RPMI8226 (cell line): ENCODE results near the gene MOV10L1.
A peak's percentile ranks its signal among the peaks of the same experiment; 100 is the strongest.
"Not testable (repeated sequence)": the region's sequence is repeated elsewhere in the genome, so short reads cannot be mapped to it uniquely, and the experiment has no call there.

Source experiments
- DNase-seq: peaks from one replicate; pipeline ENCODE4 v3.0.0-alpha.2; 2015

MOV10L1 gene

DNA sequence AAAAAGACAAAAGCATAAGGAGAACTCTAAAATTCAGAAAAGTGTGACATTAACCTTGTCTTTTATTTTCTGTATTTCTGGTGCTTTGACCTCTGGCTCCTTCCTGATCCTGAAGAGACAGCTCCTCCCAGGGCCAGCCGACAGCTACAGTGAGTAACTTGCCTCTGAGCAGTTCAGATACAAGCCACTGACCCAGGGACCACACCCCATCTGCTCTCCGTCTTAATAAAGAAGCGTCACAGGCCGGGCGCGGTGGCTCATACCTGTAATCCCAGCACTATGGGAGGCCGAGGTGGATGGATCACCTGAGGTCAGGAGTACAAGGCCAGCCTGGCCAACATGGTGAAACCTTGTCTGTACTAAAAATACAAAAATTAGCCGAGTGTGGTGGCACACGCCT lies 11.0 kb upstream of the MOV10L1 start:
- no peak for DNase-seq

DNA sequence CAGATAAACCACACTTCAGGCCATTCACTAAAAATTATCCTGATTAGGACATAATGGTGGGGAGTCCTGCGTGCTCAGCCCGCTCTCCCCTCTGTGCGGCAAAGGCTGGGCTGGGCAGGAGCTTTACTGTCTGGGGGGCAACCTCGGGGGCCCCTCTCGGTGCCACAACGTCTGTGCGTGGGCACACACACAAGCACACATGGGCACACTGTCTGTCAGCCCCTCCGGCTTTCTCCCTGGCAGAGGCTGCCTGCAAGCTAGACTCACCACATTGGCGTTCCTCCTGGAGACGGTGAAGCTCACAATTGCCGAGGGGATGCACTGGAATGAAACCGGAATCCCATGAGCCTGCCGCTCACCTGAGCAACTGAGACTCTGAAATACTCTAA lies 9.7 kb upstream of the MOV10L1 start:
- no peak for DNase-seq

DNA sequence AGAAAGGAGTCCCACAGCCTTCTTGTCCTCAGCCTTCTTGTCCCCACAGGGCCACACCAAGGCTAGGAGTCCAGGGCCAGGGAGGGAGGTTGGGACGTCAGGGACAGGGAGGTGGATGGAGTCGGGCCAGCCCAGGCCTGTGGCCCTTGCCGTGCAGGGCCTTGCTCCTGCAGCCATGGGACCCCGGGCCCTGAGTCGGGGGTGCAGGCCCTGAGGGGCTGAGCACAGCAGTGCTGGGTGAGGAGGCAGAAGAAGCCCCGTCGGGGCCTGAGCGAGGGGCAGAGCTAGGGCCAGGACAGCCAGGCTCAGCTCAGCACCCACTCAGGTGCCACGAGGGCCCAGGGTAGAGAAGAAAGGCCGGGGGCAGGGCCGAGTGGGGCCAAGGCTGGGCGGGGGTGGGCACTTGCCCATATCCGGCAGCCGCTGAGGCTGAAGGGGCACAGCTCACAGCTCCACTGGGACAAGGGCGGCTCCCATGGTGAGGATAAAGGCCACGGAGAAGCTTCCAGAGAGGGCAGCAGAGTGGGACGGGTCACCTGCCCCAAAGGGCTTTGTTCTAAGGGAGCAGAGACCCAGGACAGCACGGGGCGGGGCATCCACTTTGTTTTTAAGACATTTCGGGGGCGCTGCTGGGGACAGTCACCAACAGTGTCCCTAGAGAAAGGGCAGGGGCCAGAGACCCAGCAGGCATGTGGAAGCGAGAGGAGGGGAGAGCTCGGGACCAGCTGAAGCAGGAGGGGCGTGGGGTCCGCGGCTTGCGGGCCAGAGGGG lies 8.2 kb upstream of the MOV10L1 start:
- DNase-seq = no peak

DNA sequence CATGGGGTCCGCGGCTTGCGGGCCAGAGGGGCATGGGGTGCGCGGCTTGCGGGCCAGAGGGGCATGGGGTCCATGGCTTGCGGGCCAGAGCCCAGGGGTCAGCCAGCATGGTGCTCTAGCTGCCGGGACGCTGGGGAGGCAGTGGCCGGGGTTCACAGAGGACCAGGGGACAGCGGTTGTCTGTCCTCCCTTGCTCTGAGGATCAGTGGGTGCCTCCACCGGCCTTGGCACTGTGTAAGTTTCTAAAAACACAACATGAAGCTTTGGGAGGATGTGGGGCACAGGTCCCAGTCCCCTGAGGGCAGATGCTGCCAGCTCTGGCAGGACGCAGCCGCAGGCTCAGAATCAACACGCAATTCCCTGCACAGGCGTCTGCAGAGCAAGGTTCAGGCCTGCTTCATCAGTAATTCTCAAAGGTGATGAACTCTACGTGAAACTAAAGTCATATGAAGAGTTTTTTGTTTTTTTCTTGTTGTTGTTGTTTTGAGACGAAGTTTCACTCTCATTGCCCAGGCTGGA lies 7.5 kb upstream of the MOV10L1 start:
- no peak for DNase-seq

DNA sequence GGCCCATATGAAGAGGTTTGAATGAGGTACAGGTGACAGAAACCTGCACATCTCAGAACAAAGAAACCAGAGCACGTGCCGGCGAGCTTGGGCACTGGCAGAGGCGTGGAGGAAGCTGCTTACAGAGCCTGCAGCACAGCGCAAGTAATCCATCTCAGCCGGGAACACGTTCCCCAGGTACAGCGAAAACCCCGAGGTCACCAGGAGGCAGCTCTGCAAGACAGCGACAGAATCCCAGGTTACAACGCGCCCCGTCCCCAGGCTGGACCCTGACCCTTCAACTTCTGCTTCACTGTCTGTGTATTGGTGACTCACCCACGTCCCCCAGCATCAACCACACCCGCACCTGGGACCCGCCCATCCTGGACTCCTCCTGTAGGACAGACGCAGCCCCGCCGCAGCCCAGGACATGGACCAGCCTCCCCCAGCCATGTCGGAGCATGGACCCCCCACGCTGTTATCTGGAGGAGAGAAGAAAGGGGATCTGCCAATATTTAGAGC lies 6.8 kb upstream of the MOV10L1 start:
- peak; percentile 37 for DNase-seq

DNA sequence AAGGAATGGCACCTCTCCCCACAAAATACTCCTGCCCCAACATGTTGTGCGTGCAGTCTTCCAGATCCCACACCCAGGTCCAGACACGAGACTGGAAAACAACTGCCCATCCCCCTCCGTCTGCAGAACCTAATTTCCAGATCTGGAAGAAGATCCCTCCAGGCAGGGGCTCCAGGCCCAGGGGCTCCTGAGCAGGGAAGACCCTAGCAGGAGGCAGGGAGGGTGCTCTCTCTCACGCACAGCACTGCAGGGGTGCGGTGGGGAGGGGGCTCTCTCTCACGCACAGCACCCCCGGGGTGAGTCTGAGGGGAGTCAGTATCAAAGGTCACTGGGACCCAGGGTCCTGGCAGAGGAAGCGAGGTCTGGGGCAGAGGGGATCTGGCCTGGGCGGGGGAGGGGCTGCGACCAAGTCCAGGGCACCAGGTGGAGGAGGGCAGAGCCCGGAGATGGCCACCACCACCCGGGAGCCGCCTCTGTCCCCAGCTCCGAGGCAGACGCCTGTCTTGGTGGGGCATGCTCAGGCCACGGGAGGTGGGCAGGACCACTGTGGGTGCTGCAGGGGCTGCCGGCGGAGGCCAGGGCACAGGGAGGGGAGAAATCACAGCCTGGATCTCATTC lies 6.2 kb upstream of the MOV10L1 start:
- DNase-seq = no peak

DNA sequence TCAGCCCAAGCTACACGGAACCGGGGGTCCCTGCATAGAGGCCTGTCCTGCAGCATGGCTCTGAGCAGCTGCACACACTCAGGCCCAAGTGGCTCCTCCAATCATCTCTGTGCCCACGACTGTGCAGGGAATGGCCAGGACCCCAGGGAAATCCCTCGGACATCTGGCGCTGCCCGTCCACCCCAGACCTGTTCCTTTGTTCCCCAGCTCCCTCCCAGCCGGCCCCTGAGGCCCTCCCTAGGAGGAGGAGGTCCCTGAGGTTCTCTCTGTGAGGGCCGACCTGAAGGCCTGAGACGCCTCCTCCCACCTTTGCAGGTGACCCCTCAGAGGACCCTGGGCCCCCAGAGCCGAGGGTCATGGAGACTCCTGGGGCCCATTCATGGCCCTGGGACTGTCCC lies 5.7 kb upstream of the MOV10L1 start:
- no peak for DNase-seq

DNA sequence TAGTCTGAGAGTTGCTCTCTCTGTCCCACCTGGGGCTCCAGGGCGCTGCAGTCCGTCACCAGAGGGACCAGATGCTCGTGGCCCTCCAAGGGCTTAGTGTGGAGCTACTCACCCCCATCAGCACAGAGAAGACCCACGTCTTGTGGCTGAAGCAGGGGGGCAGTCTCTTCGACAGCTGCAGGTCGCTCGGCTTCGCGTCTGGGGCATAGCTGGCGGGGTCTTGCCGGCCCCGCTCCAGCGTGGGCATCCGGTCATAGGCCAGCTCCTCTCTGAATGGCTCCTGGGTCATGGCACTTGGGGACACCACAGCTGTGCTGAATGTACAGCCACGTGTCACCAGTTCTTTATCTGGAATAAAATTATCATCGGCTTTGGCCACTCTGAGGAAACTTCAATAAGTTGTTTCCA lies 5.2 kb upstream of the MOV10L1 start:
- no peak for DNase-seq

DNA sequence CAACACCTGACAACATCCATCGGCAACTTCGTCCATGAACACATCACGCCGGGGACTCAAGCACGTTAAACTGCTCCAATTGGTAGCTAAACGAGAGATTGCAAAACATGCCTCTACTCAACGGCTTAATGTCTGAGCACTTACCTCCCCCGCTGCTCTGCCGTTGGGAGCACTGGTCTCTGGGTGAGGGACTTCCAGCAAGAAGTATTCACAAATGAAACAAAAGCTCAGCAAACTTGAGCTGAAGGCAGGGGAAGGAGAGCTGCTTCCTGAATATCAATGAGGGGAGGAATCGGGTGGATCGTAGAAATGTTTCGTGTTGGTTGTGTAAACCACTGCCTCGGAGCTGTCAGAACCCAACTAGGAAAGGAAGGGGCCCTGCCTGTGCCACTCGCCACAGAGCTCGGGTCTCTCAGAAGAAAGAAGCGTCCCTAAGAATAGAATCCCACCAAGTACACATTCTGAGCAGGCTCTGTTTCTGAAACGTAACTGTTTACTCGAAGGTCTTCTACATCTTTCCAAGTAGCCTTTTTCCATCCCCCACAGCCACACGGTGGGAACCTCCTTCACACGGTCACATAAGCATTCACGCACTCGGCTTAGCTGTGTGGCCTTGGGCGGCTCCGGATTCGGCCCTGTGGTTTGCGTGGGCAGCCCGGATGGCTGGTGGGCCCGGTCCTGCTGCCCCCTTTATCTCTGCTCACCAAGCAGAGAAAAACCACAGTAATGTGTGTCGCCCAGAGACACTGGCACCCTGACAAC lies 4.4 kb upstream of the MOV10L1 start, which contains the start of gene MLC1:
TSS of gene MLC1 (minus strand) at position 216 of the 762 bp plus-strand sequence. CDS start 524 bp downstream, outside the sequence.
- no peak for DNase-seq

DNA sequence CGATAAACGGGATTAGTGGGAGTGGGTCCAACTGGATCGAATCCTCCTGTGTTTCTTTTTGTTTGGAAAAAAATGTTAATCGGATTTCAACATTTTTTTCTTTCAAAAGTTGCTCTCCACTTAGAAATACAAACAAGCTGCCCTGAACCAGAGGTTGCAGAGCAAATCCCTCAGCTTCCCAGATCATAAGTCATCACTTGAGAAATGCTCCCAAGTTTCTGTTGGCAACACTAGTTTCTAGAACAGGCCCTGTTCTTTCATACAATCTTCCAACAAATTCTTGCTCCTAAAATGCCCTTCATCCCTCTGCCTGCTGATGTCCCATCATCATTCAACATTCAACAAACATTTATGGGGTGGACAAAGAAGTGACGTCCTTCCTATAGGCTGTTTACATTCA lies 3.3 kb upstream of the MOV10L1 start:
- no peak for DNase-seq

DNA sequence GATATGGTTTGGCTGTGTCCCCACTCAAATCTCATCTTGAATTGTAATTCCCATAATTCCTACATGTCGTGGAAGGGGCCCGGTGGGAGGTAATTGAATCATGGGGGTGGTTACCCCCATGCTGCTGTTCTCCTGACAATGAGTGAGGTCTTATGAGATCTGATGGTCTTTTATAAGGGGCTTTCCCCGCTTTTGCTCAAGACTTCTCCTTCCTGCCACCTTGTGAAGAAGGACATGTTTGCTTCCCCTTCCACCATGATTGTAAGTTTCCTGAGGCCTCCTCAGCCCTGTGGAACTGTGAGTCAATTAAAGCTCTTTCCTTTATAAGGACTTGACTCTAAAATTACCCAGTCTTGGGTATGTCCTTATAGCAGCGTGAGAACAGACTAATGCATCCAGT lies 2.8 kb upstream of the MOV10L1 start:
- not testable (repeated sequence) for DNase-seq

DNA sequence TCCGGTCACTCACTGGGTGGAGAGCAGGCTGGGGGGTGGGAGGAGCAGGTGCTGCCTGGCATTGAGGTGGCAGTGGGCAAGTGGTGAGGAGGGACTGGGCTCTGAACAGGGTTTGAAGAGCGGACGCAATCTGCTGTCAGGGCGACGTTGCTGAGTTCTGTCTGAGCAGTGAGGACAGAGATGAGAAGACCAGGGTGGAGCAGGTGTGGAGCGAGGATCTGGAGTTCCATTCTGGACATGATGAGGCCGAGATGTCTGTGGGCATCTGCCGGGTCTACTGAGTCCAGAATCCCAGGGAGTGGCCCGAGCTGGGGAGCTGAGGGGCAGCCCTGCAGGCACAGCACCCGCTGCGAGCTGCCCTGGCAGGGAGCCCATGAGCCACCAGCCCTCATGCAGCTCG lies 2.2 kb upstream of the MOV10L1 start:
- no peak for DNase-seq

DNA sequence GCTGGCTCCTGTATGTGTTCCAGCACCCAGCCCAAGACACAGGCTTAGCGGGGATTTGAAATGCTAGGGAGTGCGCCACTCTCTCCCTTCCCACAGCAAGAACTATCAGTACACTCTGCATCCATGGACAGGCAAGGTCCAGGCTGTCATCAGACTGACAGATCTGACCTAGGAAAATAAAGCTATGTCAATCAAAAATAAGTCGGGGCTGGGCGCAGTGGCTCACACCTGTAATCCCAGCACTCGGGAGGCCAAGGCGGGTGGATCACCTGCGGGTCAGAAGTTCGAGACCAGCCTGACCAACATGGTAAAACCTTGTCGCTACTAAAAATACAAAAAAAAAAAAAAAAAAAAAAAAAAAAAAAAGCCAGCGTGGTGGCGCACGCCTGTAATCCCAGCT lies 1.7 kb upstream of the MOV10L1 start:
- DNase-seq = no peak

DNA sequence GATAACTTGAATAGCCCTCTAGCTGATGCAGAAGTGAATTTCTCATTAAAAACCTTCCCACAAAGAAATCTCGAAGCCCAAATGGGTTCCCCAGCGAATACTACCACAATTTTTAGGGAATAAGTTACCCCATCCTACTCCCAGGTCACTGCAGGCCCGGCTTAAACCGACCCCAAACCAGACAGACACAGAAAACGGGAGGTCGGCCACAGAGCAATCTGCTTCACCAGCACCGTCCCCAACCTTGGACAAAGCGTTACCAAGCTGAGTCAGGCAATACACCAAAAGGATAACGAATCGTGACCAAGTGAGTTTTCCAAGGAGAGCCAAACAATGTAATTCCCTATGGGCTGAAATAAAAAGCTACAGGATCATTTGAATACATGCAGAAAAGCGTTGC lies 575 bp upstream of the MOV10L1 start:
- no peak for DNase-seq

DNA sequence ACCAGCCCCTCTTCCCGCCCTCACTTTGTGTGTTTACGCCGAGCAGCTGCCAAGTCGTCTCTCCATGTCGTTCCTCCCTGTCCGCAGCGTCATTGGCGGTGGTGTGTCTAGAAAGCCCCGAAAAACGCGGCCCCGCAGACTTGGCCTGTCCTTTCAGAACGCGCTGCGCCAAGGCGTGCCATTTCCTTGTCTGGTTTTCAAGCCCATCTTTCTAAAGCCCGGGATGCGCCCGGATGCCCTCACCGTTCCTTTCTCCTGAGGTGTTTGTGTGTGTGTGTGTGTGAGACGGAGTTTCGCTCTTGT lies 557 bp downstream of the MOV10L1 start:
- DNase-seq = no peak

DNA sequence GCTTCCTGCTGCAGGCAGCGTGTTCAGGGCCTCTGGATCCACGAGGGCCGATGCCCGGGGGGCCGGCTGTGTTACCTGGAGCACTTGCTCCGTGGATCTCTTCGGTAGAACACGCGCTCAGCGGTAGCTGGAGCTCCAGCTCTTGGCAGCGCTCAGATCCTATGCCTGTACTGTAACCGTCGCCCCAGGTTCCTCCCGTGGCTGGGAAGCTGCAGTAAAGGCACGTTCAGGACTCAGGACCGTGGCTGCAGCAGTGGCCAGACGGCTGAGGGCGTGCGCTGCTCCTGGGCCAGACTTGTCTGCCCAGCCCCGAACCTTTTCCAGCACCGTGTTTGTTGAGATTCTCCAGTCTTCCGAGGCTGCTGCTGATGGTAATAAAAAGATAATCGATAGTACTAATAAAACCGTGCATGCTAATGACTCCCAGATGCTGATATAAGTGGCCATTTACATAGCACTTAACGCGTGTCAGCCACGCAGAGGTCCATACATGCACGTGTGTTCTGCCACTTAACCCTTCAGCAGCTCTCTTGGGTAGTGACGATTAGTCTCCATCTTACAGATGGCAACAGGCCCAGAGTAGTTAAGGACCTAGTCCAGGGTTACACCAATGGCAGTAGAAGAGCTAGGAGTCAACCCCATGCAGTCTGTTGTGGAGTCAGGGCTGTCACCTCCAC lies 1.4 kb downstream of the MOV10L1 start:
- DNase-seq = no peak

DNA sequence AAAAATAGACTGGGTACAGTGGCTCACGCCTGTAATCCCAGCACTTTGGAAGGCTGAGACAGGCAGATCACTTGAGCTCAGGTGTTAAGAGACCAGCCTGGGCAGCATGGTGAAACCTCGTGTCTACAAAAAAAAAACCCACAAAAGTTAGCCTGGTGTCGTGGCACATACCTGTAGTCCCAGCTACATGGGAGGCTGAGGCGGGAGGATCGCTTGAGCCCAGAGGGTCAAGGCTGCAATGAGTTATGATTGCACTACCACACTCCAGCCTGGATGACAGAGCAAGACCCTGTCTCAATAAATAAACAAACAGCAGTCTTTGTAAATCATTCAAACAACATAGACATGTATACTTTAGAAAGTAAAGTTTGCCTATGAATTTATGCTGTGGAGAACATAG lies 2.5 kb downstream of the MOV10L1 start:
- DNase-seq = no peak

DNA sequence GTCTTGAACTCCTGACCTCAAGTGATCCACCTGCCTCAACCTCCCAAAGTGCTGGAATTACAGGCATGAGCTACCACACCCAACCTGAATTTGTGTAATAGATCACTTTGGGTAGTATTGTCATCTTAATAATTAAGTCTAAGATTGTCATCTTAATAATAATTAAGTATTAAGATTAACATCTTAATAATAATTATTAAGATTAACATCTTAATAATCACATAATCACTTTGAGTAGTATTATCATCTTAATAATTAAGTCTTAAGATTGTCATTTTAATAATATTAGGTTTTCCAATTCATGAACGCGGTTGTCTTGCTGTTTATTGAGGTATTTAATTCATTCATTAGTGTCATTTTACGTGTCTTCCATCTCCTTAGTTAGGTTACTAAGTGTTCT lies 8.2 kb downstream of the MOV10L1 start:
- no peak for DNase-seq

DNA sequence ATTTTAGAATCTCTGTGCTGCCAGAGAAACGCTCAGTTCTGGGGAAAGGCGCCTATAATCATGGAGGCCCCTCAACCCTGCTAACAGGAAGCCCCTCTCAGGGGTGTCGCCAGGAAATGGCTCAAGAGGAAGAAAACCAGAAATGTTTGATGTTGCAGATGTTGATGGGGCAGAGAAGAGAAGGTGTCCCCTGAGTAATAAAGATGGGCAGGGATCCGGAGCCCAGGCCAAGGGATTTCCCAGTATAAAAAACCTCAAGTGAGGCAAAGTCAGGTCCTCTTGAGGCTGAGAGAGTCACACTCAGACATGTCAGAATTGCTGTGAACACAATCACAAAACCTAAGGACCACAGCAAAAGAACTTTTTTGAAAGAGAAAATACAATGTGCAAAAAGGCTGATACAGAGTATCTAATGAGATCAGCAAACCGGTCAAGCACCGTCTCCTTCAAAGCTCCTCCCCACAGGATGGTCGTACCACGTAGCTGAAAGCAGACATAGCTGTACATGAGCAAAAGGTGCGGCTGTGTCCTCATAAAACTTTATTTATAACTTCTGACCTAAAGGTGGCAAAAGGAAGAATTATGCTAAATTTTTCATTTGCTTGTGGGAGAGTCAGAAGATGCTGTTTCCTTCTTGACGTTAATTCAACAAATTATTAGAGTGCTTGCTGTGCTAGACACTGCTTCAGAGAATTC lies 12.2 kb downstream of the MOV10L1 start:
- DNase-seq = no peak

DNA sequence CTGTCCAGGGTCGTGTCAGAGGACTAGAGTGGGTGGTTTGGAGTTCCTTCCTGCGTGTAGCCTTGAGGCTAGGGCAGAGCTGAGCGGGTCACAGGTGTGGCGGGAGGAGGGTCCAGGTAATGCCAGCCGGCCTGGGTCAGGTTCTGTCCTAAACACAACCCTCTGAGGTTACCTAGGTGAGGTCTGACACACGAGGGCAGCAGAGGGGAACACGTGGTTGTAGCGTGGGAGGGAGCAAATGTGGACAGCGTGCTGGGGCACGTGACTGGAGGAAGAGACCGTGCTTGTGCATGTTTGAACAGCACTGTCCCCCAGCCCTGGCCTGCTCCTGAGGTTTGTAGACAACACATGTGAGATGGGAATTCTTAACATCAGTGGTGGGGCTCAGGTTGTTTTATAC lies 13.1 kb downstream of the MOV10L1 start:
- peak; percentile 33 for DNase-seq

DNA sequence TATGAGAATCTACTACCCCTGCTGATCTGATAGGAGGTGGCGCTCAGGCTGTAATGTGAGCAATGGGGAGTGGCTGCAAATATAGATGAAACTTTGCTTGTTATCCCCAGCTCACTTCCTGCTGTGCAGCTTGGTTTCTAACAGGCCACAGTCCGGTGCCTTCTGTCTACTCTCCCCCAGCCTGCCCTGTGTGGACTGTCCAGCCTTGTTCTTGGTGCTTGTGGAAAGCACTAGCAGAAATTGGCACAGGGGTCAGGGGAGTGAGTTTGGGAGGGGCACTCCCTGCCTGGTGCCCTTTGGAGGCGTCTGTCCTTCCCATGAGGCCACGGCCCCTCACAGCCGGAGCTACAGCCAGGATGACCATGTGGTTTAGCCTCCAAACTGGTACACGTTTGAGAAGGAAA lies 14.3 kb downstream of the MOV10L1 start:
- DNase-seq = no peak
